ENCODE results near the gene RASSF5. TPM values are rescaled to one million over a fixed set of nuclear protein-coding genes. Genes with fewer than 3 reads are reported as not detected.
A peak's percentile ranks its signal among the peaks of the same experiment; 100 is the strongest.

The RASSF5 gene
- total RNA-seq, 3 donors from 2014 or later: 11.0 to 17.0 (median 11.1) TPM

DNA sequence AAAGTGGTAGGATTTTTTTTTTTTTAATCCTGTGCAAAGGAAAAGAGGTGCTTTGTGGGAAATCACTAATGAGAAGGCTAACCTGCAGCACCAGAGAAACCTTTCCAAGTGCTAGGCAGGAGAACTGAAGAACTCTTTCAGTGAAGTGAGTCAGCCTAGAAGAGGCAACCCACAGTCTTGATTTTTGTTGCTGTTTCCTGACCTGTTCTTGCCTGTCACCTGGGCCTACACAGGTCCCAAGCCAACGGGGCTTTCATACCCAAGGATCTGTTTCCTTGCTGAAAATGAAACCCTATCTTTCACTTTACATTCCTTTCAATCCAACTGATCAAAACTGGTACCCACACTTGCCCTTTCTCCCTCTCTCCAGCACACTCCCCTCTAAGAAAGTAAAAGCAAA, 44.2 kb upstream of the RASSF5 start:
- TF ChIP-seq, protein P1, sequence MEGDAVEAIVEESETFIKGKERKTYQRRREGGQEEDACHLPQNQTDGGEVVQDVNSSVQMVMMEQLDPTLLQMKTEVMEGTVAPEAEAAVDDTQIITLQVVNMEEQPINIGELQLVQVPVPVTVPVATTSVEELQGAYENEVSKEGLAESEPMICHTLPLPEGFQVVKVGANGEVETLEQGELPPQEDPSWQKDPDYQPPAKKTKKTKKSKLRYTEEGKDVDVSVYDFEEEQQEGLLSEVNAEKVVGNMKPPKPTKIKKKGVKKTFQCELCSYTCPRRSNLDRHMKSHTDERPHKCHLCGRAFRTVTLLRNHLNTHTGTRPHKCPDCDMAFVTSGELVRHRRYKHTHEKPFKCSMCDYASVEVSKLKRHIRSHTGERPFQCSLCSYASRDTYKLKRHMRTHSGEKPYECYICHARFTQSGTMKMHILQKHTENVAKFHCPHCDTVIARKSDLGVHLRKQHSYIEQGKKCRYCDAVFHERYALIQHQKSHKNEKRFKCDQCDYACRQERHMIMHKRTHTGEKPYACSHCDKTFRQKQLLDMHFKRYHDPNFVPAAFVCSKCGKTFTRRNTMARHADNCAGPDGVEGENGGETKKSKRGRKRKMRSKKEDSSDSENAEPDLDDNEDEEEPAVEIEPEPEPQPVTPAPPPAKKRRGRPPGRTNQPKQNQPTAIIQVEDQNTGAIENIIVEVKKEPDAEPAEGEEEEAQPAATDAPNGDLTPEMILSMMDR (IDR thresholded peaks at IDR 0.05): no peak
- TF ChIP-seq POLR2AphosphoS5 (IDR thresholded peaks at IDR 0.05): no peak
- TF ChIP-seq POLR2A (IDR thresholded peaks at IDR 0.05): no peak
- Histone ChIP-seq H3K36me3 (no peaks in the 10 kb centered on the region), H3K27me3 (no peaks in the 10 kb centered on the region), H3K4me3 (no peak overlapping the region), H3K27ac (peak overlapping the region; percentile 40 to 71), H3K9me3 (no peaks in the 10 kb centered on the region), H3K4me1 (no peaks in the 10 kb centered on the region)
- no peak for DNase-seq (ENCODE audit: low spot score in 2 of 2)
- intact Hi-C loops (cut with DNase I; ENCODE audit: low total_unique reads): no loop called here

- H3K4me1 ChIP-seq: no peaks in the 10 kb centered on the region
- H3K27me3 ChIP-seq: no peaks in the 10 kb centered on the region
- no peak for DNase-seq (ENCODE audit: low spot score in 2 of 2)
- intact Hi-C loops (cut with DNase I; ENCODE audit: low total_unique reads): no loop called here
- TF ChIP-seq POLR2A (IDR thresholded peaks at IDR 0.05) (no peak), POLR2AphosphoS5 (IDR thresholded peaks at IDR 0.05) (no peak)
- TF ChIP-seq, protein P1 (IDR thresholded peaks at IDR 0.05): no peak
- no peaks in the 10 kb centered on the region for H3K9me3 ChIP-seq
- no peaks in the 10 kb centered on the region for H3K36me3 ChIP-seq
- no peak overlapping the region for H3K4me3 ChIP-seq
- peak overlapping the region; percentile 40 to 71 for H3K27ac ChIP-seq
These were observed 43.4 kb upstream of the RASSF5 start for GRCh38 chr1:206463911-206464310.

- no peaks in the 10 kb centered on the region for H3K27me3 ChIP-seq
- no peaks in the 10 kb centered on the region for H3K36me3 ChIP-seq
- intact Hi-C loops (cut with DNase I; ENCODE audit: low total_unique reads): no loop called here
- no peak overlapping the region for H3K4me3 ChIP-seq
- no peaks in the 10 kb centered on the region for H3K9me3 ChIP-seq
- no peak for TF ChIP-seq POLR2AphosphoS5 (IDR thresholded peaks at IDR 0.05)
- TF ChIP-seq, protein P1 (IDR thresholded peaks at IDR 0.05): no peak
- no peak for TF ChIP-seq POLR2A (IDR thresholded peaks at IDR 0.05)
- H3K27ac ChIP-seq: peak overlapping the region; percentile 3 to 40
- peaks cover 0 to 4% of the 10 kb centered on the region in 2 donors for H3K4me1 ChIP-seq
- DNase-seq (ENCODE audit: low spot score in 2 of 2): no peak
These were observed 42.8 kb upstream of the RASSF5 start for GRCh38 chr1:206464456-206464964.

GRCh38 chr1:206465951-206466350, 41.4 kb upstream of the RASSF5 start:
- Histone ChIP-seq H3K4me1 (peaks cover 0 to 9% of the 10 kb centered on the region in 2 donors), H3K27me3 (no peaks in the 10 kb centered on the region), H3K9me3 (no peaks in the 10 kb centered on the region), H3K27ac (no peak overlapping the region), H3K36me3 (no peaks in the 10 kb centered on the region), H3K4me3 (no peak overlapping the region)
- TF ChIP-seq POLR2AphosphoS5 (IDR thresholded peaks at IDR 0.05) (no peak), POLR2A (IDR thresholded peaks at IDR 0.05) (no peak)
- TF ChIP-seq, protein P1 (IDR thresholded peaks at IDR 0.05): no peak
- intact Hi-C loops (cut with DNase I; ENCODE audit: low total_unique reads): no loop called here
- DNase-seq (ENCODE audit: low spot score in 2 of 2): no peak

GRCh38 chr1:206466840-206467649, 40.3 kb upstream of the RASSF5 start:
- peaks cover 0 to 9% of the 10 kb centered on the region in 2 donors for H3K4me1 ChIP-seq
- H3K36me3 ChIP-seq: no peaks in the 10 kb centered on the region
- TF ChIP-seq, protein P1 (IDR thresholded peaks at IDR 0.05): no peak
- TF ChIP-seq POLR2A (IDR thresholded peaks at IDR 0.05) (no peak), POLR2AphosphoS5 (IDR thresholded peaks at IDR 0.05) (no peak)
- intact Hi-C loops (cut with DNase I; ENCODE audit: low total_unique reads): no loop called here
- DNase-seq (ENCODE audit: low spot score in 2 of 2): no peak
- no peak overlapping the region for H3K27ac ChIP-seq
- no peaks in the 10 kb centered on the region for H3K27me3 ChIP-seq
- H3K4me3 ChIP-seq: no peak overlapping the region
- H3K9me3 ChIP-seq: no peaks in the 10 kb centered on the region
